Colonic mucosa (tissue), 4 donors: Measurements from ENCODE around the gene GBA2. TPM values are rescaled to one million over a fixed set of nuclear protein-coding genes. Genes with fewer than 3 reads are reported as not detected.

ENCODE experiments used
- DNase-seq: peaks from one replicate; pipeline ENCODE4 v3.0.0-alpha.2; 2020
- H3K27ac ChIP-seq: fragments of 200-600 bp; one replicate; pipeline ENCODE4 v1.8.0; 2021
- H3K27me3 ChIP-seq: fragments of 200-600 bp; one replicate; pipeline ENCODE4 v1.8.0; 2021
- H3K36me3 ChIP-seq: fragments of 200-600 bp; one replicate; pipeline ENCODE4 v1.8.0; 2021
- H3K4me1 ChIP-seq: fragments of 200-600 bp; one replicate; pipeline ENCODE4 v1.8.0; 2021; ENCODE audit warnings: mild to moderate bottlenecking
- H3K4me3 ChIP-seq: fragments of 200-600 bp; one replicate; pipeline ENCODE4 v1.8.0; 2021
- H3K9ac ChIP-seq, 2 donors: one replicate each; pipeline ENCODE4 v1.7.0; 2013; ENCODE audit warnings: control low read depth in 2 of 2, low read depth in 2 of 2, low read length in 2 of 2
- H3K9me3 ChIP-seq: fragments of 200-600 bp; one replicate; pipeline ENCODE4 v1.8.0; 2021
- CTCF ChIP-seq: fragments of 200-600 bp; IDR thresholded peaks from one replicate; pipeline ENCODE4 v1.8.0; 2022; ENCODE audit warnings: antibody characterized with exemption, mild to moderate bottlenecking
- intact Hi-C: fragments of 100-400 bp; cut with DNase I; formaldehyde crosslinking; loops from one replicate; pipeline ENCODE4 v1.14.1; 2022
- total RNA-seq, 2 donors: library from RNA; stranded (reverse); fragmentation: NEBNext Ultra II Directional in 1 of 2; extraction: Animal tissue kit (Norgen Biotek cat#: 25700) in 1 of 2; gene quantifications; one replicate each; pipeline ENCODE4 v1.2.1, GENCODE V29; 2021
- donor health status: healthy.
- donor health status: DM: no; HTN: no; CAD: no.
- donor health status: DM: no; HTN: no; CAD: no.

Gene GBA2
- total RNA-seq, 2 donors from 2014 or later: 127 to 157 TPM

- H3K9me3 ChIP-seq: no peaks in the 10 kb centered on the region
- peak overlapping the region in 1 of 2 donors; percentile 81 for H3K9ac ChIP-seq
- DNase-seq: no peak
- TF ChIP-seq CTCF: no peak
- H3K4me3 ChIP-seq: peak overlapping the region; percentile 52
- H3K36me3 ChIP-seq: no peaks in the 10 kb centered on the region
- H3K27me3 ChIP-seq: no peaks in the 10 kb centered on the region
- H3K27ac ChIP-seq: peak overlapping the region; percentile 81
- H3K4me1 ChIP-seq: peaks cover 5% of the 10 kb centered on the region
- intact Hi-C loops: no loop called here
Observed at GRCh38 chr9:35757892-35758275, 8.9 kb upstream of the GBA2 start.

- no peaks in the 10 kb centered on the region for H3K27me3 ChIP-seq
- H3K4me3 ChIP-seq: peak overlapping the region; percentile 52
- H3K27ac ChIP-seq: peak overlapping the region; percentile 81
- peak; percentile 75 for DNase-seq
- intact Hi-C loops: no loop called here
- peak overlapping the region; percentile 81 to 90 for H3K9ac ChIP-seq
- no peaks in the 10 kb centered on the region for H3K36me3 ChIP-seq
- no peaks in the 10 kb centered on the region for H3K9me3 ChIP-seq
- peaks cover 5% of the 10 kb centered on the region for H3K4me1 ChIP-seq
- TF ChIP-seq CTCF: no peak
Observed at GRCh38 chr9:35757226-35757891, 8.3 kb upstream of the GBA2 start.

GRCh38 chr9:35756275-35757225 is 7.5 kb upstream of the GBA2 start:
- intact Hi-C loops: no loop called here
- peak; percentile 85 for DNase-seq
- H3K9ac ChIP-seq: peak overlapping the region; percentile 81 to 90
- peak overlapping the region; percentile 52 for H3K4me3 ChIP-seq
- H3K4me1 ChIP-seq: peaks cover 5% of the 10 kb centered on the region
- TF ChIP-seq CTCF: peak; percentile 63
- H3K36me3 ChIP-seq: no peaks in the 10 kb centered on the region
- H3K27ac ChIP-seq: peak overlapping the region; percentile 81
- no peaks in the 10 kb centered on the region for H3K27me3 ChIP-seq
- no peaks in the 10 kb centered on the region for H3K9me3 ChIP-seq

- intact Hi-C loops: no loop called here
- H3K4me1 ChIP-seq: peaks cover 5% of the 10 kb centered on the region
- no peaks in the 10 kb centered on the region for H3K27me3 ChIP-seq
- H3K27ac ChIP-seq: no peak overlapping the region
- no peaks in the 10 kb centered on the region for H3K9me3 ChIP-seq
- no peak for DNase-seq
- H3K36me3 ChIP-seq: no peaks in the 10 kb centered on the region
- no peak overlapping the region for H3K9ac ChIP-seq
- TF ChIP-seq CTCF: no peak
- no peak overlapping the region for H3K4me3 ChIP-seq
Observed at GRCh38 chr9:35755071-35755470, 6.0 kb upstream of the GBA2 start.

GRCh38 chr9:35754264-35754663 is 5.2 kb upstream of the GBA2 start, which contains the start of gene MSMP:
MSMP (minus strand) TSS chr9:35754276; CDS start chr9:35754129, 147 bp downstream.
- Histone ChIP-seq H3K4me1 (peaks cover 5% of the 10 kb centered on the region), H3K27ac (no peak within 1 kb of the TSS), H3K27me3 (no peaks in the 10 kb centered on the region), H3K9me3 (no peaks in the 10 kb centered on the region), H3K9ac (no peak within 1 kb of the TSS), H3K36me3 (no peaks in the 10 kb centered on the region), H3K4me3 (no peak within 1 kb of the TSS)
- DNase-seq: no peak
- intact Hi-C loops: no loop called here
- TF ChIP-seq CTCF: no peak
